NCI-H526 (cell line): Measurements from ENCODE around the gene CCL7.
"Not testable (repeated sequence)": the region's sequence is repeated elsewhere in the genome, so short reads cannot be mapped to it uniquely, and the experiment has no call there.

ENCODE experiments used
- DNase-seq, 2 experiments: peaks; one replicate each; lab custom pipeline; 2025; lab: John Stamatoyannopoulos, UW

CCL7 gene

GRCh38 chr17:34269969-34270368 is at the start of gene CCL7:
Gene CCL7, plus strand, starts transcription at chr17:34270221. Its CDS starts 70 bp downstream, at chr17:34270291.
- DNase-seq = no peak

- DNase-seq = no peak
Measured at GRCh38 chr17:34220752-34221395, 49.1 kb upstream of the CCL7 start.

GRCh38 chr17:34221411-34221810 is 48.6 kb upstream of the CCL7 start:
- DNase-seq = no peak

- no peak for DNase-seq
Measured at GRCh38 chr17:34222722-34223497, 47.1 kb upstream of the CCL7 start.

- no peak for DNase-seq
Measured at GRCh38 chr17:34225046-34225445, 45.0 kb upstream of the CCL7 start.

- DNase-seq = no peak
Measured at GRCh38 chr17:34226011-34226743, 43.8 kb upstream of the CCL7 start.

GRCh38 chr17:34226744-34227034 is 43.3 kb upstream of the CCL7 start:
- DNase-seq = no peak

- not testable (repeated sequence) for DNase-seq
Measured at GRCh38 chr17:34227293-34227692, 42.7 kb upstream of the CCL7 start.

- no peak for DNase-seq
Measured at GRCh38 chr17:34227707-34228106, 42.3 kb upstream of the CCL7 start.

- DNase-seq = no peak
Measured at GRCh38 chr17:34228781-34229180, 41.2 kb upstream of the CCL7 start.

- no peak for DNase-seq
Measured at GRCh38 chr17:34230342-34230741, 39.7 kb upstream of the CCL7 start.

GRCh38 chr17:34234616-34235015 is 35.4 kb upstream of the CCL7 start:
- no peak for DNase-seq

- no peak for DNase-seq
Measured at GRCh38 chr17:34235389-34236028, 34.5 kb upstream of the CCL7 start.

GRCh38 chr17:34236281-34236892 is 33.6 kb upstream of the CCL7 start:
- no peak for DNase-seq

- no peak for DNase-seq
Measured at GRCh38 chr17:34237458-34237857, 32.6 kb upstream of the CCL7 start.

- DNase-seq = no peak
Measured at GRCh38 chr17:34241062-34241461, 29.0 kb upstream of the CCL7 start.

- DNase-seq = no peak
Measured at GRCh38 chr17:34242587-34243363, 27.2 kb upstream of the CCL7 start.

GRCh38 chr17:34243364-34244320 is 26.4 kb upstream of the CCL7 start:
- no peak for DNase-seq

- no peak for DNase-seq
Measured at GRCh38 chr17:34245351-34245905, 24.6 kb upstream of the CCL7 start.

- DNase-seq = no peak
Measured at GRCh38 chr17:34246446-34246845, 23.6 kb upstream of the CCL7 start.
